OCI-LY1 (cell line): ENCODE results near the gene PFKP.

Source experiments
- CTCF ChIP-seq: fragments of 200-600 bp; sonication (generic), shearing (Covaris generic); IDR thresholded peaks from 2 replicates; pipeline ENCODE4 v1.5.1; 2017; ENCODE audit warnings: mild to moderate bottlenecking, antibody characterized with exemption, low read length, moderate library complexity, mixed read lengths
- EZH2 ChIP-seq: fragments of 200-600 bp; sonication (generic), shearing (Covaris generic); IDR thresholded peaks from 2 replicates; pipeline ENCODE4 v1.8.0; 2017; ENCODE audit warnings: borderline replicate concordance, mixed run types, mild to moderate bottlenecking, antibody characterized with exemption, low read length, moderate library complexity, mixed read lengths

GRCh38 chr10:3037182-3037581, 30.2 kb upstream of the PFKP start:
- TF ChIP-seq CTCF = no peak
- TF ChIP-seq EZH2 = no peak
